DMS114 treated with DMSO at 0.1 percent for 48 hours (cell line): ENCODE data around the gene NBAS.

Experiments
- DNase-seq: peaks from one replicate; lab custom pipeline; 2025; ENCODE audit not compliant: unreplicated experiment; lab: John Stamatoyannopoulos, UW

Gene NBAS

DNA sequence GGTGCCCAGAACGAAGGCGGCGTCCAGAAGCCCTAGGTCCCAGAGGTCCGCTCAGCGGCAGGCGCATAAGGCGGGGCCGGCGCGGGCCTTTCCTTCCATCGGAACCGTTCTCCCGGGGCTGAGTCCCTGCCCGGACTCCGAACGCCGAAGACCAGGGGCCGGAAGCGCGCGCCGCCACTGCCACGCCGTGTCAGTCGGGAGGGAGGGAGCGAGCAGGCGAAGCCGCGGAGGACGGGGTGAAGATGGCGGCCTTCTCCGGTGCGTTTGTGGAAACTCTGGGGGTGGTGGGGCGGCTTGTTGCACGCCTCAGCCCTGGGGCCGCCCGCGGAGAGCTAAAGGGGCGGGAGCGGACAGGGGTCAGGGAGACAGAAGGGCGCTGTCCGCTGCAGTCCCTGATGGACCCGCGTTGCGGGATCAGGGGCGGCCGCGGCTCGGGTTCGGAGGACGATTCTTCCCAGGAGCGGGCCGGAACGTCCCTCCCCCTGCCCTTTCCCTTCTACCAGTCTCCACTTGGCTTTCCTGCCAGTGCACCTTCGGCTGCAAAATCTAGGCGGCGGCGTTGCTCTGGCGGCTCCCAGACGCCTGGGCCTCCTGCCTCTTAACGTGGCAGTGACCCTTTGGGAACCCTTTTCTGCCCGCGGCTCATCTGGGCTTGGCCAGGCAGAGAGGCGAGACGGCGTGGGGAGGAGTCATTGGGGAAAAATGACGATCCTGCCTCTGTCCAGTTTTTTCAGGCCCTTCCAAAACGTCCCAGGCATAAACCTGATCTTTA is 30.7 kb upstream of the NBAS start, which contains the start of gene DDX1:
DDX1 (plus strand) TSS at position 177 of the 772 bp plus-strand sequence; CDS start at position 243, 66 bp downstream.
- DNase-seq, result peak; percentile 39

- no peak for DNase-seq
These were observed 30.2 kb upstream of the NBAS start for GRCh38 chr2:15591373-15591691.

GRCh38 chr2:15588329-15588919 is 27.3 kb upstream of the NBAS start:
- peak; percentile 37 for DNase-seq

DNA sequence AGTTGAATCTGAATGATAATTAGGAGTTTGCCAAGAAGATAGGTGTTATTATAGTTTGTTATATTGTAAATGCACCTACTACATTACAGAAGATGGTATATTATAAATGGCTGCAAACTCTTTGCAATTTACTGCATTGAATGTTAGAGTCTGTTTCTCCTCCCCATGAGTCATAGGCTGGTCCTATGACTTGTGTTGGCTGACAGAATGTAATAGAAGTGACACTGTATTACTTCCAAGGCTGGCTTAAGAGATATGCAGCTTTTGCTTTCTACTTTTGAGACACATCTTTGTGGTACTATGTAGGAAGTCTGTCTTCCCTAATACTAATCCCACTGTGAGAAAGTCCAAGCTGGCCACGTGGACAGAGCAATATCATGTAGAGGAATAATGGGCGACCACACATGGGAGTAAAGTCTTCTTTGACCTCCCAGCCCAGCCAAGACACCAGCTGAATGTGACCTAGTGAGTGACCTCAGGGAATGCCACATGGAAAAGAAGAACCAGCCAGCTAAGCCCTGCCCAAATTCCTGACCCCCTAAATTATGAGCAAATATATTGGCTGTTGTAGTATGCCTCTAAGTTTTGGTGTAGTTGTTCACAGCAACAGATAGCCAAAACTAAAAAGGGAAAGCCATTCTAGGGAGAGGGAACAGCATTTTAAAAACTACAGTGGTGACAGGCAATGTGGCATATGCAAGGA is 23.8 kb upstream of the NBAS start:
- no peak for DNase-seq

DNA sequence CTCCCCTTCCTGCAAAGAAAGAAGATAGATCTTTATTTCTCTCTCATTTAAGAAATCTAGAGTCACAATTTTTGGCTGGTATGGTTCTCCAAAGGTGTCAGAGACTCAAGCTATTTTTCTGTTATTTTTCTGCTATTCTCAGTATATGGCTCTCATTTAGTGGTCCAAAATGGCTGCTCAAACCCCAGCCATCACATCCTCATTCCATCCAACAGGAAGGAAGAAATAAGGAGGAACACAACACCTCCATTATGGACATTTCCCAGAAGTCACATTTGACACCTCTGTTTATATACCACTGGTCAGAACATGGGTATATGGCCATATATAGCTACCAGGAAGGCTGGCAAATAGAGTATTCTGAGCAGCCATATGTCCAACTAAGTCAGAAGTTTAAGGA is 23.2 kb upstream of the NBAS start:
- no peak for DNase-seq

GRCh38 chr2:15583826-15584225 is 22.7 kb upstream of the NBAS start:
- DNase-seq, result no peak

- DNase-seq, result no peak
These were observed 21.7 kb upstream of the NBAS start for GRCh38 chr2:15582710-15583357.

DNA sequence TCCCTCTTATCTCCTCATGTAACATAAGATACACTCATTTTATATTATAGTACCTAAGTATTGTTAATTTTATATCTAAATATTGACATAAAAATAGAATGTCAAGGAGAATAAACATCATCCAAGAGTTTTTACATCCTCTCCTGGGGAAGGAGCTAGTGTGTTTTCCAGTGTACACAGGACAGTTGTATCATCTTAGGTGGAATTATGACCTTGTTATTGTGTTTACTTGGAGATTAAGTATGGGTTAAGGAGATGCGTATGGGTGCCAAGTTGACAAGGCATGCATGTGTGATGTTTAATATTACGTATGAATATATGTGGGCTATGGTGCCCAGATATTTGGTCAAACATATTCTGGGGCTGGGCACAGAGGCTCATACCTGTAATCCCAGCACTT is 19.3 kb upstream of the NBAS start:
- no peak for DNase-seq

GRCh38 chr2:15579641-15580040 is 18.5 kb upstream of the NBAS start:
- DNase-seq, result no peak

GRCh38 chr2:15577071-15577735 is 16.1 kb upstream of the NBAS start:
- DNase-seq, result peak; percentile 73

- DNase-seq, result no peak
These were observed 10.6 kb upstream of the NBAS start for GRCh38 chr2:15571729-15572128.

DNA sequence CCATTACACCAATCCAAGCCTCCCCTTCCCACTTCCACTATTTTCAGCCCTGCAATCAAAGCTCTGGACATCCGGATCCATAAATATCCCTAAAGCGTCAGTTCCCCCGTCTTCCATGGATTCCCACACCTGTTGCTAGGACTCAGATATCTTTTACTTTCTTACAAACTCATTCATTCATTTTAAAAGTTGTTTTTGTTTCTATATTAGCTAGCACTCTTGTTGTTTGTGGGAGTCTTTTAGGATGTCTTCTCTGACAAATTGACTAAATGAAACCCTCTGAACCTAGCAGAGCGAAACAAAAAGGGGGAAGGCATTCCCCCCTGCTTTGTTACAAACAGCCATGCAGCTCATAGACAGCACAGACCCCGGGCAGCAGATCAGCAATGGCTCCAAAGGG is 9.0 kb upstream of the NBAS start:
- no peak for DNase-seq

- DNase-seq, result no peak
These were observed 7.7 kb upstream of the NBAS start for GRCh38 chr2:15568874-15569273.

GRCh38 chr2:15566912-15567311 is 5.8 kb upstream of the NBAS start:
- no peak for DNase-seq

DNA sequence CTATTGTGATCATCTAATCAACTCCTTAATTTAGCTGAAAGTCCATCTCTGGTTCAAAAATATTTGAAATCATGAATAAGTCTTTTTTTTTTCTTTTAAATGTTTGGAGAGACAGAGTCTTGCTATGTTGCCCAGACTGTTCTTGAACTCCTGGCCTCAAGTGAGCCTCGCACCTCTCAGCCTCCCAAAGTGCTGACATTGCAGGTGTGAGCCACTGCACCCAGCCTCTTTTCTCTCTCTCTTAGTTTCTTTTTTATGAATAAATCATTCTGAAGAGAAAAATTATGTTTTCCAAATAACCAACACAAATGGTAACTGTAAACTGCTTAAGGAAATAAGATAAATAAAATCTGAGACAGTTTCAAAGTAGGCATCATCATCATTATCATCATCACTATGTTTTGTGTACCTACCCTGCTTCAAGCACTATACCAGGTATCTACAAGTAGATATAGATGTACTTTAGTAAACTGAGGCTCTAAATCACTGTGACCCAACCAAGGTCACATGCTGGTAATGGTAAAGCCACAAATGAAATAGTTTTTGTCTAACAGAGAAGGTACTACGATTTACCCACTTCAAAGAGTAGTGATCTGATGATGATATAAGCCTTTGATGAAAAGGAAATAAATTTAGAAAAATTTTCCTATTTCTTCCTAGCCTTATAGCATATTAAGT is 5.0 kb upstream of the NBAS start:
- no peak for DNase-seq

DNA sequence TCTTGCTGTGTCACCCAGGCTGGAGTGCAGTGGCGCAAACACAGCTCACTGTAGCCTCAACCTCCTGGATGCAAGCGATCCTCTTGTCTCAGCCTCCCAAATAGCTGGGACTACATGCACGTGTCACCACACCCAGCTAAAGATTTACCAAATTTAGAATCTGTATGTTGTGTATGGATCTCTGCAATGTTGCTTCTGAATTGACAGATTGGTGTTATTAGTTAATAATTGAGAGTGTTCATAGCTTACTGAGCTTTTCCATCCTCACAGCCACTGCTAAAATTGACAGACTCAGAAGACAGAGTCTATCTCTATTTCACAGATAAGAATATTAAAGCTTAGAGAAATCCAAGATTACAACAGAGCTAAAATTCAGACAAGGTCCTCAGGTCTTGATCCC is 4.3 kb upstream of the NBAS start:
- no peak for DNase-seq

GRCh38 chr2:15563227-15564100 is 2.3 kb upstream of the NBAS start:
- DNase-seq, result no peak

GRCh38 chr2:15562354-15563031 is 1.4 kb upstream of the NBAS start:
- DNase-seq, result no peak
